Measurements from ENCODE around the gene RET. TPM values are rescaled to one million over a fixed set of nuclear protein-coding genes. Genes with fewer than 3 reads are reported as not detected.
A peak's percentile ranks its signal among the peaks of the same experiment; 100 is the strongest.

RET gene
- total and polyA plus RNA-seq, 2 of the 8 experiments (the other 6 are each of a cell fraction or from before 2014, with no cell fraction given) = 6.7 to 8.4 TPM

GRCh38 chr10:43027331-43027955 lies 49.4 kb upstream of the RET start:
- H4K91ac ChIP-seq (replicated peaks; ENCODE audit: insufficient read length, low read length) = peak overlapping the region; percentile 99
- FAIRE-seq = no peak
- no peak overlapping the region for H3K56ac ChIP-seq (replicated peaks; ENCODE audit: insufficient read length, low read depth, low read length)
- H2BK20ac ChIP-seq (ENCODE audit: low read length) = peak overlapping the region; percentile 81
- no peaks in the 10 kb centered on the region for H4K20me1 ChIP-seq (replicated peaks in 1 of 2; ENCODE audit: control insufficient read depth in 1 of 2, insufficient read depth in 2 of 2, low read length in 2 of 2)
- H3K18ac ChIP-seq (ENCODE audit: extremely low read depth, low read length) = no peak overlapping the region
- H2AK5ac ChIP-seq (ENCODE audit: low read depth, low read length) = peak overlapping the region; percentile 92; the same call in 1 of the 2 replicates
- no peaks in the 10 kb centered on the region; a peak in 1 of 4 replicates for H3K9me3 ChIP-seq (ENCODE audit: insufficient read depth in 2 of 2, low read depth in 1 of 2, low read length in 1 of 2)
- peak overlapping the region; percentile 48 for H2BK120ac ChIP-seq (replicated peaks; ENCODE audit: low read depth, low read length)
- H3K4ac ChIP-seq (replicated peaks; ENCODE audit: insufficient read length, low read depth, low read length) = no peak overlapping the region
- H3K9ac ChIP-seq (replicated peaks in 1 of 4; ENCODE audit: extremely low read depth in 1 of 4, low read depth in 3 of 4, low read length in 3 of 4) = no peak overlapping the region
- no peak for DNase-seq (ENCODE audit: low read depth in 1 of 2, low spot score in 2 of 2)
- H2BK5ac ChIP-seq (ENCODE audit: low read depth, low read length) = no peak overlapping the region; the same call in 1 of the 2 replicates
- H3K23ac ChIP-seq (ENCODE audit: insufficient read length) = no peak overlapping the region
- no peak overlapping the region for H3K27ac ChIP-seq (ENCODE audit: low read depth, low read length)
- peak overlapping the region; percentile 65 to 67; a peak in 3 of 4 replicates for H3K4me2 ChIP-seq (ENCODE audit: insufficient read depth in 1 of 2, low read depth in 2 of 2, low read length in 2 of 2)
- 85% methylated on average over 11 of the region's 11 CpGs; no CpG with 5 or more reads in 1 of the 2 experiments for WGBS, 2 experiments (ENCODE audit: extremely low coverage in 1 of 2, insufficient coverage in 1 of 2, insufficient read length in 1 of 2, insufficient replicate concordance in 2 of 2, low coverage in 1 of 2, low lambda C conversion rate in 2 of 2, missing lambda C conversion rate in 1 of 2)
- no peak overlapping the region for H3K14ac ChIP-seq (ENCODE audit: insufficient read length)
- no peak overlapping the region for H4K5ac ChIP-seq (ENCODE audit: insufficient read length, low read depth, low read length)
- POLR2A ChIA-PET (ENCODE audit: partially characterized antibody) = no interaction called here
- CTCF ChIA-PET (ENCODE audit: partially characterized antibody) = interaction anchor here (0.6 to 2.4 kb wide), 5 partner anchors 8 to 113 kb away, joined by 3 to 9 read pairs (median 6); no protein-coding TSS in a partner anchor
- H3K36me3 ChIP-seq (ENCODE audit: control insufficient read depth in 2 of 4, insufficient read depth in 4 of 4, low read length in 3 of 4) = no peaks in the 10 kb centered on the region
- H4K8ac ChIP-seq (ENCODE audit: extremely low read depth, insufficient read depth, low read length) = no peak overlapping the region; the same call in 1 of the 2 replicates
- H3K27me3 ChIP-seq (replicated peaks in 1 of 4; ENCODE audit: control insufficient read depth in 3 of 4, extremely low read depth in 1 of 4, insufficient read depth in 3 of 4, low read length in 3 of 4) = peaks cover 0 to 26% (median 18%) of the 10 kb centered on the region in 4 experiments; a peak in 6 of 7 replicates
- H3K79me1 ChIP-seq (ENCODE audit: low read depth, low read length) = no peaks in the 10 kb centered on the region
- H2BK15ac ChIP-seq (ENCODE audit: low read length) = no peak overlapping the region; the same call in 1 of the 2 replicates
- H3K23me2 ChIP-seq (ENCODE audit: low read depth, low read length) = peaks cover 4% of the 10 kb centered on the region; the same call in 1 of the 2 replicates
- no peak overlapping the region for H2AFZ ChIP-seq (ENCODE audit: low read length)
- no peaks in the 10 kb centered on the region for H3K79me2 ChIP-seq (ENCODE audit: control insufficient read depth in 1 of 2, insufficient read depth in 2 of 2, low read length in 2 of 2)
- peak overlapping the region; percentile 96; the same call in 1 of the 2 replicates for H2BK12ac ChIP-seq (ENCODE audit: low read depth, low read length)
- peak overlapping the region in 1 of 4 experiments; percentile 49; a peak in 1 of 8 replicates for H3K4me3 ChIP-seq (ENCODE audit: extremely low read depth in 1 of 4, insufficient read depth in 2 of 4, low read depth in 3 of 4, low read length in 4 of 4)
- peaks cover 10 to 23% (median 18%) of the 10 kb centered on the region in 4 experiments for H3K4me1 ChIP-seq (replicated peaks in 1 of 4; ENCODE audit: control insufficient read depth in 3 of 4, insufficient read depth in 4 of 4, low read length in 3 of 4)
- TF ChIP-seq NANOG (IDR thresholded peaks at IDR 0.05; ENCODE audit: insufficient read depth, low read depth, low read length, poor library complexity, severe bottlenecking) = no peak
- no peak for TF ChIP-seq JUND (IDR thresholded peaks at IDR 0.05; ENCODE audit: low read length)
- TF ChIP-seq E2F6 (IDR thresholded peaks at IDR 0.05) = no peak
- TF ChIP-seq TAF7 (optimal IDR thresholded peaks at IDR 0.05; ENCODE audit: borderline replicate concordance, low read depth, low read length) = no peak
- TF ChIP-seq SIN3A (conservative IDR thresholded peaks at IDR 0.05 in 1 of 2, IDR thresholded peaks at IDR 0.05 in 1 of 2; ENCODE audit: low read depth in 1 of 2, low read length in 2 of 2) = no peak
- TF ChIP-seq, protein P1, sequence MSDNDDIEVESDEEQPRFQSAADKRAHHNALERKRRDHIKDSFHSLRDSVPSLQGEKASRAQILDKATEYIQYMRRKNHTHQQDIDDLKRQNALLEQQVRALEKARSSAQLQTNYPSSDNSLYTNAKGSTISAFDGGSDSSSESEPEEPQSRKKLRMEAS (IDR thresholded peaks at IDR 0.05) = no peak; the same call in 1 of the 2 replicates
- no peak for TF ChIP-seq TAF1 (IDR thresholded peaks at IDR 0.05; ENCODE audit: low read depth, low read length)
- TF ChIP-seq ZNF274 (IDR thresholded peaks at IDR 0.05; ENCODE audit: borderline replicate concordance, extremely low read depth, low read length) = no peak
- no peak for TF ChIP-seq TBP (IDR thresholded peaks at IDR 0.05; ENCODE audit: low read depth, low read length)
- TF ChIP-seq SP2 (IDR thresholded peaks at IDR 0.05; ENCODE audit: low read length) = no peak
- TF ChIP-seq BRCA1 (IDR thresholded peaks at IDR 0.05; ENCODE audit: low read depth, low read length) = no peak

Measured in H1 (cell line).